Retinal pigment epithelial cell (primary cell): ENCODE data around the gene HSPA12A.

Experiments used
- DNase-seq: peaks from one replicate; pipeline ENCODE4 v3.0.0-alpha.2; 2010; ENCODE audit warnings: low read depth
- H3K4me3 ChIP-seq: 2 replicates; pipeline ENCODE4 v1.5.1; 2011; ENCODE audit warnings: mild to moderate bottlenecking, low read length, control low read depth, moderate library complexity
- CTCF ChIP-seq: conservative IDR thresholded peaks from 2 replicates; pipeline ENCODE4 v1.5.1; 2011; ENCODE audit warnings: low read depth, low read length, control low read depth, inconsistent platforms

HSPA12A gene

GRCh38 chr10:116763440-116763839, 21.1 kb upstream of the HSPA12A start:
- TF ChIP-seq CTCF: no peak
- no peak overlapping the region for H3K4me3 ChIP-seq
- DNase-seq: no peak

GRCh38 chr10:116761883-116762282, 19.5 kb upstream of the HSPA12A start:
- TF ChIP-seq CTCF: no peak
- no peak overlapping the region for H3K4me3 ChIP-seq
- no peak for DNase-seq

GRCh38 chr10:116760919-116761318, 18.6 kb upstream of the HSPA12A start:
- H3K4me3 ChIP-seq: no peak overlapping the region
- no peak for TF ChIP-seq CTCF
- DNase-seq: no peak

GRCh38 chr10:116757246-116757645, 14.9 kb upstream of the HSPA12A start:
- no peak for DNase-seq
- H3K4me3 ChIP-seq: no peak overlapping the region
- no peak for TF ChIP-seq CTCF

GRCh38 chr10:116756277-116756676, 13.9 kb upstream of the HSPA12A start:
- DNase-seq: no peak
- H3K4me3 ChIP-seq: no peak overlapping the region
- no peak for TF ChIP-seq CTCF

- DNase-seq: no peak
- H3K4me3 ChIP-seq: no peak overlapping the region
- no peak for TF ChIP-seq CTCF
Measured at GRCh38 chr10:116753759-116754158, 11.4 kb upstream of the HSPA12A start.

GRCh38 chr10:116752969-116753665, 10.8 kb upstream of the HSPA12A start:
- H3K4me3 ChIP-seq: no peak overlapping the region
- no peak for TF ChIP-seq CTCF
- DNase-seq: no peak
